Activated T-cell treated with anti-CD3 and anti-CD28 coated beads, Interleukin-2, amount 50 U/mL, for 24 hours (primary cell): ENCODE data around the gene SDHD.
A peak's percentile ranks its signal among the peaks of the same experiment; 100 is the strongest.
"Not testable (repeated sequence)": the region's sequence is repeated elsewhere in the genome, so short reads cannot be mapped to it uniquely, and the experiment has no call there.

Experiments
- DNase-seq: peaks from one replicate; pipeline ENCODE4 v3.0.0-alpha.2; 2020
- H3K27ac Mint-ChIP-seq: 2 replicates; pipeline ENCODE4 v1.8.0; 2020; ENCODE audit warnings: mild to moderate bottlenecking, mixed read lengths
- H3K27me3 Mint-ChIP-seq: 2 replicates; pipeline ENCODE4 v1.8.0; 2020; ENCODE audit warnings: mixed read lengths
- H3K36me3 Mint-ChIP-seq: 2 replicates; pipeline ENCODE4 v1.8.0; 2020; ENCODE audit warnings: low read depth, mixed read lengths
- H3K4me1 Mint-ChIP-seq: 2 replicates; pipeline ENCODE4 v1.8.0; 2020; ENCODE audit warnings: low read depth, mixed read lengths
- H3K4me3 Mint-ChIP-seq: 2 replicates; pipeline ENCODE4 v1.8.0; 2020; ENCODE audit warnings: mild to moderate bottlenecking, moderate library complexity, mixed read lengths
- H3K9me3 Mint-ChIP-seq: 2 replicates; pipeline ENCODE4 v1.8.0; 2020; ENCODE audit warnings: mixed read lengths

Gene SDHD

GRCh38 chr11:112082729-112083128 is 3.9 kb upstream of the SDHD start:
- Mint-ChIP-seq H3K9me3 (no peaks in the 10 kb centered on the region), H3K4me1 (peaks cover 56% of the 10 kb centered on the region), H3K27me3 (no peaks in the 10 kb centered on the region), H3K36me3 (peaks cover 97% of the 10 kb centered on the region), H3K4me3 (peak overlapping the region; percentile 30), H3K27ac (peak overlapping the region; percentile 87)
- no peak for DNase-seq

GRCh38 chr11:112085822-112086421 is 751 bp upstream of the SDHD start:
- peak overlapping the region; percentile 99 for H3K27ac Mint-ChIP-seq
- H3K4me3 Mint-ChIP-seq, result peak overlapping the region; percentile 99
- no peaks in the 10 kb centered on the region for H3K9me3 Mint-ChIP-seq
- no peak for DNase-seq
- no peaks in the 10 kb centered on the region for H3K27me3 Mint-ChIP-seq
- H3K4me1 Mint-ChIP-seq, result peaks cover 71% of the 10 kb centered on the region
- peaks cover 98% of the 10 kb centered on the region for H3K36me3 Mint-ChIP-seq

DNA sequence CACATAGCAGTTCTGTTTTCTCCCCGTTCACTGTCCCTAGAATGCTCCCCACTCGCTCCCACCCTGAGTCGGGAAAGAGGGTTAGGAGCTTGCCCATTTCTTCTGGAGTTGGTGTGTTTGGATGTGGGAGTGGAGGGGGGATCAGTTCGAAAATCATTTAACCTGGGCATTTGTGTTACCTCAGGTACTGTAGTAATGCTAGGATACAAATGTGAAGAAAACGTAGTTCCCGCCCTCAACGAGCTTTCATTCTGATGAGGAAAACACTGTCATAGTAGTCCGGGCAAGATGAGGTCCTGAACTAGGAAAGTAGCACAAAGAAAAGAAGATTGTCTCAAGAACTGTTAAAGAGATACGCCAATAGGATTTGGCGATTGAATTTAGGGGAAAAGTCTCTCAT is 539 bp downstream of the SDHD start:
- H3K9me3 Mint-ChIP-seq, result no peaks in the 10 kb centered on the region
- H3K36me3 Mint-ChIP-seq, result peaks cover 100% of the 10 kb centered on the region
- H3K27ac Mint-ChIP-seq, result peak overlapping the region; percentile 99
- H3K4me3 Mint-ChIP-seq, result peak overlapping the region; percentile 99
- H3K27me3 Mint-ChIP-seq, result no peaks in the 10 kb centered on the region
- peaks cover 69% of the 10 kb centered on the region for H3K4me1 Mint-ChIP-seq
- DNase-seq, result no peak

- H3K27me3 Mint-ChIP-seq, H3K4me3 Mint-ChIP-seq, H3K27ac Mint-ChIP-seq, DNase-seq, H3K9me3 Mint-ChIP-seq, H3K4me1 Mint-ChIP-seq: not testable (repeated sequence)
- peaks cover 64% of the 10 kb centered on the region for H3K36me3 Mint-ChIP-seq
These were observed 8.6 kb downstream of the SDHD start for GRCh38 chr11:112095302-112095701.

DNA sequence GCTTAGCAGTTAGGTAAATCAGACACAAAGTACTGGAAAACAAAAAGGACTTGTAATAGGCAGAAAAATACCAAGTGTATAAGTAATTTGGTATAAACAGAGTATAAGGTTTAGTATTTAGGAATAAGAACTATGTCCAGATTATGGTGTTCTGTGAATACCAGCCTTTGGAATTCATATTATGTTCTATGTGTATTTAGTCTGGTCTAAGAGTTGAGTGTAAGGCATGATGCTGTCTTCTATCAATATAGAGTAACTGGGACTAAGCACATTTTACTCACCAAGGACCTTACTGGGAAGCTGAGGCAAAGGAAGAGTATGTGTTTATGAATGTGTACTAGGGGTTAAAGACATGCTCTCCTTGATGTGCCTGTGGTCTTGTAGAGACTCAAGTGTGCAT is 9.5 kb downstream of the SDHD start:
- peaks cover 3% of the 10 kb centered on the region for H3K4me1 Mint-ChIP-seq
- H3K27ac Mint-ChIP-seq, result no peak overlapping the region
- no peak overlapping the region for H3K4me3 Mint-ChIP-seq
- peaks cover 59% of the 10 kb centered on the region for H3K36me3 Mint-ChIP-seq
- H3K27me3 Mint-ChIP-seq, result no peaks in the 10 kb centered on the region
- no peak for DNase-seq
- H3K9me3 Mint-ChIP-seq, result no peaks in the 10 kb centered on the region

- Mint-ChIP-seq H3K4me3 (no peak overlapping the region), H3K4me1 (no peaks in the 10 kb centered on the region), H3K36me3 (peaks cover 43% of the 10 kb centered on the region), H3K9me3 (no peaks in the 10 kb centered on the region), H3K27me3 (no peaks in the 10 kb centered on the region), H3K27ac (no peak overlapping the region)
- no peak for DNase-seq
These were observed 11.3 kb downstream of the SDHD start for GRCh38 chr11:112097734-112098528.

DNA sequence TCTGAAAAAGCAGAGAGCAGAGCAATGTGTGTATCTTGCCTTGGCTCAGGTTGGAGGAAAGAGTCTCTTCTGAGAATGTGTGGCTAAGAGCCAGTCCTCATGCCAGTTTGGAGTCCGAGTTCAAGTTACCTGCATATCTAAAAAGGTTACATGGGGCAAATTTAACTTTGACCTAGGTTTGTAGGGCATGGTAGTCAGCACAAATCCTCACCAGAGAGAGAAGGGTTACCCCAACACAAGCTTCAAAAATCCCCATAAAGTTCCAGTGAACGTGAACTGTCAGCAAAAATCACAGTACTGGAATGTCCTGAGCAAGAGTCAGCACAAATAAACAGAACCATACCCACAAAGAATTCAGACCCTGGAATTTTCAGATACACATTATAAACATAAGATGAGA is 13.8 kb downstream of the SDHD start:
- Mint-ChIP-seq H3K36me3 (peaks cover 27% of the 10 kb centered on the region), H3K4me1 (peaks cover 4% of the 10 kb centered on the region), H3K4me3 (no peak overlapping the region), H3K9me3 (no peaks in the 10 kb centered on the region), H3K27ac (no peak overlapping the region), H3K27me3 (no peaks in the 10 kb centered on the region)
- no peak for DNase-seq

- no peaks in the 10 kb centered on the region for H3K27me3 Mint-ChIP-seq
- peaks cover 13% of the 10 kb centered on the region for H3K36me3 Mint-ChIP-seq
- peaks cover 4% of the 10 kb centered on the region for H3K4me1 Mint-ChIP-seq
- H3K9me3 Mint-ChIP-seq, result no peaks in the 10 kb centered on the region
- DNase-seq, result no peak
- H3K27ac Mint-ChIP-seq, result no peak overlapping the region
- no peak overlapping the region for H3K4me3 Mint-ChIP-seq
These were observed 16.8 kb downstream of the SDHD start for GRCh38 chr11:112103446-112103845.

DNA sequence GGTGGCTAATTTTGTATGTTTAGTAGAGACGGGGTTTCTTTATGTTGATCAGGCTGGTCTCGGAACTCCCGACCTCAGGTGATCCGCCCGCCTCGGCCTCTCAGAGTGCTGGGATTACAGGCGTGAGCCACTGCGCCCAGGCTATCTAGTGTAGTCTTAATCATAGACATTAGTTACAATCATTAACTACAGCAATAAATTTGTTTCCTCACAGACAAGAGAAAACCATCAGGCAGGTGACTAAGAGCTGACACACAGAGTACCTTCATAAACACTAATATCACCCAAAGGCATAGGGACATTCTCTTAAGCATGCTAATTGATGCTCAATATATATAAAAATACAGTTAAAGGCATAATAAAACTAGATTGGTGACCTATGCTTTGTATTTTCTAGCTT is 19.4 kb downstream of the SDHD start:
- Mint-ChIP-seq H3K27me3 (no peaks in the 10 kb centered on the region), H3K27ac (no peak overlapping the region), H3K9me3 (no peaks in the 10 kb centered on the region), H3K36me3 (peaks cover 16% of the 10 kb centered on the region), H3K4me3 (no peak overlapping the region), H3K4me1 (peaks cover 9% of the 10 kb centered on the region)
- no peak for DNase-seq

DNA sequence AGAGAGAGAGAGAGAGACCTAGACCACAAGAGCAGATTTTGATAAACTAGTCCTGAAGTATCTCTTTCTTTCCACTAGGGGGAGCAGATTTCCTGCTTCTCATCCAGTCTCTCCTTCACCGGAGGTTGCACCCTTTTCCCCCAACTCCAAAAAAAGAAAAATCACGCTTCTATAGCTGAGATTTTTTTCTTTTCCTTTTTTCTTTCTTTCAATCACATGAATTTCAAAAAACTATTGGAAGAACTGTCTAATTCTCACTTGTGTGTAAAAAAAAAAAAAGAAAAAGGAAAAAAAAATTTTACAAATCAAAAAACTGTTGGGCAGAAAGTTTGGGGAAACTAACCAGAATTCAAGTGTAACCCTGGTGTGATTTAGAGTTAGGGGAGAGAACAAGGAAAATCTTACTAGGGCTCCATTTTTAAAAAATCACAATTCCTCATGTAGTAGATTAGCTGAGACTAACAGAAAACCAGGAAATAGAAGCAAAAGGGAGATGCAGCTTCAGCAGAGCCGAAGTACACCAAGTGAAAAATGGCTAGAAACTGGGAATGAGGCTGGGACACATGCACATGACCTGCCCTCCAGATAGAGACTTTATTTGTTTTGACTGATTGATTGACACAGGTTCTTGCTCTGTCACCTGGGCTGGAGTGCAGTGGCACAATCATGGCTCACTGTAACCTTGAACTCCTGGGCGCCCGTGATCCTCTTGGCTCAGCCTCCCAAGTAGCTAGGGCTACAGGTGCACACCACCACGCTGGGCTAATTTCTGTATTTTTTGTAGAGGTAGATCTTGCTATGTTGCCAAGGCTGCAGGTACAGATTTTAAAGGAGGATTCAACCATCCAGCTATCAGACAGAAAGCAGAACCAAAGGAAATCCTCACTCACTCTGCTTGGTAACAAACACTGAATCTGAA is 27.1 kb downstream of the SDHD start:
- peaks cover 18% of the 10 kb centered on the region for H3K4me1 Mint-ChIP-seq
- no peak overlapping the region for H3K4me3 Mint-ChIP-seq
- no peaks in the 10 kb centered on the region for H3K27me3 Mint-ChIP-seq
- DNase-seq, result no peak
- peaks cover 10% of the 10 kb centered on the region for H3K36me3 Mint-ChIP-seq
- H3K27ac Mint-ChIP-seq, result no peak overlapping the region
- H3K9me3 Mint-ChIP-seq, result no peaks in the 10 kb centered on the region

GRCh38 chr11:112114460-112114859 is 27.8 kb downstream of the SDHD start:
- DNase-seq, result no peak
- peaks cover 18% of the 10 kb centered on the region for H3K4me1 Mint-ChIP-seq
- no peak overlapping the region for H3K4me3 Mint-ChIP-seq
- peaks cover 7% of the 10 kb centered on the region for H3K36me3 Mint-ChIP-seq
- H3K27ac Mint-ChIP-seq, result no peak overlapping the region
- H3K9me3 Mint-ChIP-seq, result no peaks in the 10 kb centered on the region
- H3K27me3 Mint-ChIP-seq, result no peaks in the 10 kb centered on the region

DNA sequence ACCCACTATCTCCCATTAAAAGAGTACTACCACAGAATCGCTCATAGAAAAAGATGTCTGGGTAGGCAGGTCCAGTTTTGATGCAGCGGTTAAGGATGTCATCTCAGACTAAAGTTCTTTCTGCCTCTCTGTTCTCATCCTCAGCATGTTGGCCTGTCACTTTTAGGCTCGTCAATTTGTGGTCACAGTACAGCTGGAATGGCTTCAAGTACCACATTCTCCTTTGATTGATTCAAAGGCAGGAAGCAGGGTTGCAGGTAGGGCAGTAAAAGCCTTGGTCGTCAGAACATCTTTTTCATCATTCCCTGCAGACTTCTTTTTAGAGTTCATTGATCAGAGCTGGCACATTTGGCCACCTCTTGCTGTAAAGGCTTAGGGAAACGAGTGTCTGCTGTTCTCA is 28.7 kb downstream of the SDHD start:
- no peaks in the 10 kb centered on the region for H3K27me3 Mint-ChIP-seq
- no peak for DNase-seq
- H3K4me1 Mint-ChIP-seq, result peaks cover 21% of the 10 kb centered on the region
- H3K27ac Mint-ChIP-seq, result no peak overlapping the region
- no peaks in the 10 kb centered on the region for H3K9me3 Mint-ChIP-seq
- no peak overlapping the region for H3K4me3 Mint-ChIP-seq
- H3K36me3 Mint-ChIP-seq, result peaks cover 2% of the 10 kb centered on the region

DNA sequence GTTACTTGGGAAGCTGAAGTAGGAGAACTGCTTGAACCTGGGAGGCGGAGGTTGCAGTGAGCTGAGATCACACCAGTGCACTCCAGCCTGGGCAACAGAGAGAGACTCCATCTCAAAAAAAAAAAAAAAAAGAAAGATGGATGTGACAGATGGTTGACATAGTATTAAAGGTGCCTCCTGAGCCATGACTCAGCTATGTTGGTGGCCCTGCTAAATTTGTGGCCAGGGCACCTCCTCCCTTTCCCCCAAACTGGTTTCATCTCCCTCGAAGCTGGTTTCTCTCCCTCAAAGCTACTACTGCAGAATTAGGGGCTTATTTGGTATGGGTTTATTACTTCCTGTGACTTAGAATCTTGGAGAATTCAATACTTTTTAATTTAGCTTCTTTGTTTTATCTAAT is 31.5 kb downstream of the SDHD start:
- no peak for DNase-seq
- Mint-ChIP-seq H3K27ac (no peak overlapping the region), H3K4me3 (no peak overlapping the region), H3K36me3 (peaks cover 2% of the 10 kb centered on the region), H3K4me1 (peaks cover 27% of the 10 kb centered on the region), H3K9me3 (no peaks in the 10 kb centered on the region), H3K27me3 (no peaks in the 10 kb centered on the region)

GRCh38 chr11:112121981-112122615 is 35.4 kb downstream of the SDHD start:
- H3K9me3 Mint-ChIP-seq, result no peaks in the 10 kb centered on the region
- H3K27ac Mint-ChIP-seq, result no peak overlapping the region
- H3K36me3 Mint-ChIP-seq, result peaks cover 2% of the 10 kb centered on the region
- no peaks in the 10 kb centered on the region for H3K27me3 Mint-ChIP-seq
- H3K4me1 Mint-ChIP-seq, result peaks cover 19% of the 10 kb centered on the region
- no peak overlapping the region for H3K4me3 Mint-ChIP-seq
- DNase-seq, result no peak
